PFSK-1 (cell line): Measurements from ENCODE around the gene IFI35.

Experiments used
- FOXP2 ChIP-seq: optimal IDR thresholded peaks from 2 replicates; pipeline ENCODE3; 2011; ENCODE audit warnings: borderline replicate concordance, control low read depth, inconsistent platforms; ENCODE audit not compliant: insufficient read depth; ENCODE audit errors: extremely low read length, extremely low read depth
- REST ChIP-seq, 2 experiments: IDR thresholded peaks; 2 replicates each; pipeline versions ENCODE4 v1.6.1 to v1.8.0; 2011 to 2012; ENCODE audit warnings: low read depth in 2 of 2, low read length in 2 of 2, control low read depth in 1 of 2, inconsistent platforms in 1 of 2, mild to moderate bottlenecking in 1 of 2, moderate library complexity in 1 of 2; ENCODE audit not compliant: insufficient read depth in 1 of 2
- SIN3A ChIP-seq: IDR thresholded peaks from 2 replicates; pipeline ENCODE4 v1.6.1; 2012; ENCODE audit warnings: mild to moderate bottlenecking, low read length, moderate library complexity, borderline replicate concordance; ENCODE audit not compliant: insufficient read depth
- TAF1 ChIP-seq: IDR thresholded peaks from 2 replicates; pipeline ENCODE4 v1.6.1; 2012; ENCODE audit warnings: low read length, control low read depth, borderline replicate concordance; ENCODE audit not compliant: insufficient read depth

- no peak for TF ChIP-seq TAF1
- no peak for TF ChIP-seq SIN3A
- TF ChIP-seq FOXP2: no peak
- no peak for TF ChIP-seq REST (IDR thresholded peaks at IDR 0.05; ENCODE audit: insufficient read depth in 1 of 2, low read depth in 2 of 2, low read length in 2 of 2)
These were observed 9.1 kb upstream of the IFI35 start for GRCh38 chr17:42997390-42997983.
